Caco-2 (cell line): Measurements from ENCODE around the gene C14orf119. TPM values are rescaled to one million over a fixed set of nuclear protein-coding genes. Genes with fewer than 3 reads are reported as not detected.

Source experiments
- Bru-seq: library from RNA; stranded (reverse); fragments of 400-500 nt; gene quantifications from one replicate; lab custom pipeline; 2021; lab: Mats Ljungman, UMichigan
- BruChase-seq, 2 experiments: library from RNA; stranded (reverse); fragments of 400-500 nt; gene quantifications; one replicate each; lab custom pipeline; 2021; lab: Mats Ljungman, UMichigan
- BruUV-seq: library from RNA; stranded (reverse); fragments of 400-500 nt; replicated peaks from 2 replicates; lab custom pipeline; 2021; lab: Mats Ljungman, UMichigan
- CTCF ChIA-PET: fragments of 300-600 bp; sonication (Branson Sonifier 250); formaldehyde crosslinking; loops from one replicate; lab custom pipeline; 2022; ENCODE audit warnings: antibody characterized with exemption; lab: Charles Lee
- POLR2A ChIA-PET: fragments of 300-600 bp; sonication (Branson Sonifier 250); formaldehyde crosslinking; loops from one replicate; lab custom pipeline; 2022; ENCODE audit warnings: antibody characterized with exemption; lab: Charles Lee
- DNase-seq, 2 experiments: peaks; one replicate each; pipeline versions ENCODE4 v3.0.0 to v3.0.0-alpha.2; 2020 to 2022
- H3K27me3 ChIP-seq: replicated peaks from 2 replicates; pipeline ENCODE4 v1.6.0; 2011; ENCODE audit warnings: low read length; ENCODE audit not compliant: control insufficient read depth, insufficient read depth
- H3K36me3 ChIP-seq: 2 replicates; pipeline ENCODE4 v1.5.1; 2011; ENCODE audit warnings: low read length; ENCODE audit not compliant: control insufficient read depth, insufficient read depth
- H3K4me1 ChIP-seq: fragments of 250-450 bp; sonication (Bioruptor Pico); 2 replicates; pipeline ENCODE4 v1.5.1; 2020; ENCODE audit warnings: mild to moderate bottlenecking
- H3K4me3 ChIP-seq: 2 replicates; pipeline ENCODE4 v1.5.1; 2011; ENCODE audit warnings: low read depth, mild to moderate bottlenecking, control low read depth, low read length
- H3K9me3 ChIP-seq: fragments of 250-450 bp; sonication (Bioruptor Pico); 2 replicates; pipeline ENCODE4 v1.5.1; 2020; ENCODE audit warnings: mild to moderate bottlenecking, moderate library complexity
- H3K27ac Mint-ChIP-seq: one replicate; pipeline ENCODE4 v1.8.0; 2022; ENCODE audit warnings: mixed read lengths; ENCODE audit not compliant: unreplicated experiment
- H3K27me3 Mint-ChIP-seq: one replicate; pipeline ENCODE4 v1.8.0; 2022; ENCODE audit warnings: mixed read lengths; ENCODE audit not compliant: insufficient read depth, unreplicated experiment
- H3K36me3 Mint-ChIP-seq: one replicate; pipeline ENCODE4 v1.8.0; 2022; ENCODE audit warnings: mild to moderate bottlenecking, mixed read lengths; ENCODE audit not compliant: insufficient read depth, unreplicated experiment
- H3K4me1 Mint-ChIP-seq: one replicate; pipeline ENCODE4 v1.8.0; 2022; ENCODE audit warnings: low read depth, mixed read lengths; ENCODE audit not compliant: unreplicated experiment
- H3K4me3 Mint-ChIP-seq: one replicate; pipeline ENCODE4 v1.8.0; 2022; ENCODE audit warnings: mild to moderate bottlenecking, moderate library complexity, mixed read lengths; ENCODE audit not compliant: unreplicated experiment
- H3K9me3 Mint-ChIP-seq: one replicate; pipeline ENCODE4 v1.8.0; 2022; ENCODE audit warnings: mixed read lengths; ENCODE audit not compliant: unreplicated experiment
- intact Hi-C: fragments of 100-400 bp; cut with micrococcal nuclease; formaldehyde crosslinking; loops from one replicate; pipeline ENCODE4 v1.10.0; 2022; ENCODE audit not compliant: unreplicated experiment
- long read RNA-seq: library from polyadenylated mRNA; stranded (forward); transcript quantifications from one replicate; pipeline ENCODE4 v2.0.0, GENCODE V29; 2022
- total RNA-seq: library from RNA; stranded (reverse); gene quantifications from 2 replicates; pipeline ENCODE4 v1.2.3, GENCODE V29; 2022
- TF ChIP-seq, protein P1 (sequence below), 2 experiments: fragments of 200-600 bp in 1 of 2; IDR thresholded peaks; 1 replicate in 1 of 2; 2 replicates in 1 of 2; pipeline versions ENCODE4 v1.5.1 to v1.8.0; 2011 to 2022; ENCODE audit warnings: antibody characterized with exemption in 1 of 2, control low read depth in 1 of 2, inconsistent platforms in 1 of 2, low read depth in 1 of 2, low read length in 1 of 2, mild to moderate bottlenecking in 1 of 2, moderate library complexity in 1 of 2; ENCODE audit not compliant: insufficient read depth in 1 of 2, severe bottlenecking in 1 of 2, unreplicated experiment in 1 of 2

C14orf119 gene, protein sequence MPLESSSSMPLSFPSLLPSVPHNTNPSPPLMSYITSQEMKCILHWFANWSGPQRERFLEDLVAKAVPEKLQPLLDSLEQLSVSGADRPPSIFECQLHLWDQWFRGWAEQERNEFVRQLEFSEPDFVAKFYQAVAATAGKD
- 46.3 and 52.0 TPM in 2 replicates for total RNA-seq
- Bru-seq, nascent RNA = percentile 77 among the genes with signal in this experiment
- percentile 85 among the genes with signal in this experiment for BruChase-seq, experiment 1, labeled RNA remaining after a 2-hour chase
- percentile 84 among the genes with signal in this experiment for BruChase-seq, experiment 2, labeled RNA remaining after a 6-hour chase
- long read RNA-seq, transcript C14orf119-201 (2 exons, 3,660 nt) = major isoform, 194 of 204 reads
- long read RNA-seq, partial matches to known transcripts = 0 of 204 reads
- long read RNA-seq, other reads (novel, unspliced or antisense) = 7 of 204 reads

DNA sequence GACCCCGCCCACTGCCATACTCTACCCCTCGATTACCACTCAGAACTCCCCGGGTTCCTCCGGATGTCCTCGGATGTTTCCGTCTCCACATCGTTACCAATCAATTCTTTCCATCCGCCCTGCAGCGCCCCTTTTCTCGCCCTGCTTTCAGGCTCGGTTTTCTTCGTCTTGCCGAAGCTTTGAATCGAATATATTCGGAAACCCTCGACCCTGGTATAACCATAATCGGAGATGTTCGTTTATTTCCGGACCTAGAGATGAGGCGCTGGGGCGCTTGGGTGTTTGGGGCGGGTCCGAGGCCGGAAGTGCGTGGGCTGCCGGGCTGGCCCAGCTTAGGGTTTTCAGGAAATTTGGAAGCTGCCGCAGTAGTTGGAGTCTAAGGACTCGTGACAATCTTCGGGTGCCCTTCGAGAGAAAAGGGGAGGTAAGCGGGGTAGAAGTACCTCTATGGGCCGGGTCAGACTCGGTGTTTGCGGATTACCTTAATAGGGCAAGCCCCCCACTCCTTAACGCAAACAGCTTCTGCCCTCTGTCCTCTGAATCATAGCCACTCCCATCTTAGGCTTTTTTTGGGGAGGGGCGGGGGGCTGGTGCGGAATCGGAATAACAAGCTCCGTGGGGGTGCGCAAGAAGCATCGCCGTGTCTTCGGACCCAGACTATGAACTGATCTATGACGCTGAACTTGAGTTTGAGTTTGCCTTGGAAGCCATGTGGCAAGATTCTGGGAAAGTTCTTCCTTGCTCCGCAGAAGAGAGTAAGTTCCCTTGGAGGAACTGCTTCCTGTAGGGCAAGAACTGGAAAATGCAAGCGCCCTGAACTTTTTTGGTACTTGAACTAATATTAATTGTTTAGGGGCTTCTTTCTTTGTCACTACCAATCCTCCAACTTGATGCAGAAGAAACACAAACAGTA lies at the start of gene C14orf119:
Gene C14orf119 (plus strand): TSS at position 310 of the 913 bp plus-strand sequence. CDS start 2,154 bp downstream, outside the sequence.
- intact Hi-C loops = loop anchor here (1.0 to 2.0 kb wide), 2 partner anchors 17 to 25 kb away; no protein-coding TSS in a partner anchor
- TSS peak; percentile 77 for BruUV-seq
- Mint-ChIP-seq H3K4me3 (no peak within 1 kb of the TSS), H3K4me1 (peaks cover 10% of the 10 kb centered on the region), H3K36me3 (peaks cover 47% of the 10 kb centered on the region), H3K27ac (no peak within 1 kb of the TSS), H3K27me3 (no peaks in the 10 kb centered on the region), H3K9me3 (no peaks in the 10 kb centered on the region)
- no peaks in the 10 kb centered on the region for H3K9me3 ChIP-seq
- peaks cover 3% of the 10 kb centered on the region; the same call in 1 of the 2 replicates for H3K4me1 ChIP-seq
- H3K36me3 ChIP-seq = no peaks in the 10 kb centered on the region
- ChIA-PET CTCF (interaction anchor here (0.5 to 3.3 kb wide), 20 partner anchors 8 to 754 kb away, joined by 3 to 110 read pairs (median 4); partner anchors contain the start of genes CDH24 and PABPN1), POLR2A (interaction anchor here (0.6 to 2.2 kb wide), 29 partner anchors 9 to 832 kb away, joined by 3 to 23 read pairs (median 4); partner anchors contain the start of genes AJUBA, BCL2L2, CIROP and PABPN1)
- no peaks in the 10 kb centered on the region for H3K27me3 ChIP-seq
- DNase-seq = peak; percentile 98 to 99
- TF ChIP-seq, protein P1, sequence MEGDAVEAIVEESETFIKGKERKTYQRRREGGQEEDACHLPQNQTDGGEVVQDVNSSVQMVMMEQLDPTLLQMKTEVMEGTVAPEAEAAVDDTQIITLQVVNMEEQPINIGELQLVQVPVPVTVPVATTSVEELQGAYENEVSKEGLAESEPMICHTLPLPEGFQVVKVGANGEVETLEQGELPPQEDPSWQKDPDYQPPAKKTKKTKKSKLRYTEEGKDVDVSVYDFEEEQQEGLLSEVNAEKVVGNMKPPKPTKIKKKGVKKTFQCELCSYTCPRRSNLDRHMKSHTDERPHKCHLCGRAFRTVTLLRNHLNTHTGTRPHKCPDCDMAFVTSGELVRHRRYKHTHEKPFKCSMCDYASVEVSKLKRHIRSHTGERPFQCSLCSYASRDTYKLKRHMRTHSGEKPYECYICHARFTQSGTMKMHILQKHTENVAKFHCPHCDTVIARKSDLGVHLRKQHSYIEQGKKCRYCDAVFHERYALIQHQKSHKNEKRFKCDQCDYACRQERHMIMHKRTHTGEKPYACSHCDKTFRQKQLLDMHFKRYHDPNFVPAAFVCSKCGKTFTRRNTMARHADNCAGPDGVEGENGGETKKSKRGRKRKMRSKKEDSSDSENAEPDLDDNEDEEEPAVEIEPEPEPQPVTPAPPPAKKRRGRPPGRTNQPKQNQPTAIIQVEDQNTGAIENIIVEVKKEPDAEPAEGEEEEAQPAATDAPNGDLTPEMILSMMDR (IDR thresholded peaks at IDR 0.05; ENCODE audit: insufficient read depth in 1 of 2, low read depth in 1 of 2, low read length in 1 of 2, severe bottlenecking in 1 of 2, unreplicated experiment in 1 of 2) = no peak
- H3K4me3 ChIP-seq = peak within 1 kb of the TSS; percentile 79

DNA sequence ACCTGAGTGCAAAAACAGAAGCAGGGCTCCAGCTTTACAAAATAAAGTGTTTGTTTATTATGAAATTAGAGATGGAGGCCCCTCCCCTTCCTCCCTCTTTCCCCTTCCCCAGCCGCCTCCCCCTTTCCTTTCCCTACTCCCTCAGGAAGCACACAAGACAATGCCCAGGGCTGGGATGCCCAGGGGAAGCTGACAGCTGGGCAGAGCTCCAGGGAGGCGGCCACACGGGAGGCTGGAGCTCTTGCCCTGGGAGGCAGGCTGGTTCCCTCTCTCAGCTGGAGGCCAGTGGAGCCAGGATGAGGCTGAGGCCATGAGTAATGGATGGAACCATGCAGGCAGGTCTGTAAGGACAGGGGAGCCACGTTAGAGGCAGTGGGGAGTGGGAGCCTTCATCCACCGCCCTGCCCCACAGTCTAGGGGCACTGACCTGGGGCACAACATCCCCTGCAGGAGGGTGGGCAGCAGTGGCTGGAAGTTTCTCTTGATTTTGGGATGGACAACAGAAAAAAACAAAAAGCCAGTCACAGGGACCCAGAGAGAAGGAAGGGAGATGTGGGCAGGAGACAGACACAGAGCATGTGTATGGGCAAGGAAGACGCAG lies 48.2 kb upstream of the C14orf119 start:
- intact Hi-C loops = no loop called here
- Mint-ChIP-seq H3K4me3 (no peak overlapping the region), H3K27me3 (no peaks in the 10 kb centered on the region), H3K27ac (no peak overlapping the region), H3K4me1 (no peaks in the 10 kb centered on the region), H3K36me3 (no peaks in the 10 kb centered on the region), H3K9me3 (no peaks in the 10 kb centered on the region)
- ChIA-PET CTCF (interaction anchor here (0.9 to 1.0 kb wide), 2 partner anchors 22 to 61 kb away, joined by 3 to 4 read pairs; no protein-coding TSS in a partner anchor), POLR2A (interaction anchor here (0.9 to 1.2 kb wide), 2 partner anchors 9 to 53 kb away, joined by 3 read pairs; no protein-coding TSS in a partner anchor)
- Histone ChIP-seq H3K27me3 (no peaks in the 10 kb centered on the region), H3K4me1 (peaks cover 11% of the 10 kb centered on the region), H3K9me3 (no peaks in the 10 kb centered on the region), H3K36me3 (no peaks in the 10 kb centered on the region), H3K4me3 (no peak overlapping the region)
- DNase-seq = no peak
- no TSS peak for BruUV-seq
- TF ChIP-seq, protein P1 (IDR thresholded peaks at IDR 0.05; ENCODE audit: insufficient read depth in 1 of 2, low read depth in 1 of 2, low read length in 1 of 2, severe bottlenecking in 1 of 2, unreplicated experiment in 1 of 2) = no peak
